Measurements from ENCODE around the gene PSTPIP1. TPM values are rescaled to one million over a fixed set of nuclear protein-coding genes. Genes with fewer than 3 reads are reported as not detected.
"Not testable (repeated sequence)": the region's sequence is repeated elsewhere in the genome, so short reads cannot be mapped to it uniquely, and the experiment has no call there.

The PSTPIP1 gene
- total RNA-seq, 1 donor from 2014 or later: 42.7 TPM

GRCh38 chr15:76964157-76964556, 30.8 kb upstream of the PSTPIP1 start:
- no peak for TF ChIP-seq CTCF (IDR thresholded peaks at IDR 0.05)
- H3K27me3 Mint-ChIP-seq: peaks cover 4% of the 10 kb centered on the region
- no peak overlapping the region for H3K4me3 Mint-ChIP-seq
- intact Hi-C loops (cut with micrococcal nuclease): no loop called here
- H3K4me1 Mint-ChIP-seq: peaks cover 9% of the 10 kb centered on the region
- no peaks in the 10 kb centered on the region for H3K36me3 Mint-ChIP-seq (ENCODE audit: low read depth)
- POLR2A ChIA-PET: interaction anchor here (0.7 kb wide), 2 partner anchors 19 to 23 kb away, joined by 3 read pairs; no protein-coding TSS in a partner anchor
- DNase-seq (no peak), ATAC-seq (ENCODE audit: low read depth) (no peak)
- H3K27ac Mint-ChIP-seq: no peak overlapping the region
- no peaks in the 10 kb centered on the region for H3K9me3 Mint-ChIP-seq
- CTCF ChIA-PET: no interaction called here

GRCh38 chr15:76966051-76966450, 28.9 kb upstream of the PSTPIP1 start:
- H3K4me3 Mint-ChIP-seq; H3K27ac Mint-ChIP-seq; H3K4me1 Mint-ChIP-seq; ATAC-seq (ENCODE audit: low read depth); DNase-seq; H3K27me3 Mint-ChIP-seq; H3K36me3 Mint-ChIP-seq (ENCODE audit: low read depth); H3K9me3 Mint-ChIP-seq; intact Hi-C loops (cut with micrococcal nuclease); CTCF ChIA-PET: not testable (repeated sequence)
- POLR2A ChIA-PET: interaction anchor here (0.6 kb wide), 1 partner anchor 32 kb away, joined by 3 read pairs; no protein-coding TSS in a partner anchor

GRCh38 chr15:76967067-76967466, 27.9 kb upstream of the PSTPIP1 start:
- no peak overlapping the region for H3K27ac Mint-ChIP-seq
- ChIA-PET POLR2A (no interaction called here), CTCF (no interaction called here)
- no peaks in the 10 kb centered on the region for H3K9me3 Mint-ChIP-seq
- peaks cover 4% of the 10 kb centered on the region for H3K27me3 Mint-ChIP-seq
- H3K4me3 Mint-ChIP-seq: no peak overlapping the region
- peaks cover 7% of the 10 kb centered on the region for H3K4me1 Mint-ChIP-seq
- TF ChIP-seq CTCF (IDR thresholded peaks at IDR 0.05): no peak
- no peak for DNase-seq
- intact Hi-C loops (cut with micrococcal nuclease): no loop called here
- ATAC-seq (ENCODE audit: low read depth): no peak
- H3K36me3 Mint-ChIP-seq (ENCODE audit: low read depth): no peaks in the 10 kb centered on the region

- TF ChIP-seq CTCF (IDR thresholded peaks at IDR 0.05): no peak
- Mint-ChIP-seq H3K36me3 (ENCODE audit: low read depth) (no peaks in the 10 kb centered on the region), H3K4me1 (no peaks in the 10 kb centered on the region), H3K4me3 (no peak overlapping the region), H3K9me3 (no peaks in the 10 kb centered on the region), H3K27ac (no peak overlapping the region), H3K27me3 (peaks cover 4% of the 10 kb centered on the region)
- ChIA-PET CTCF (no interaction called here), POLR2A (no interaction called here)
- intact Hi-C loops (cut with micrococcal nuclease): no loop called here
- DNase-seq (no peak), ATAC-seq (ENCODE audit: low read depth) (no peak)
These were observed 26.6 kb upstream of the PSTPIP1 start for GRCh38 chr15:76968306-76968705.

GRCh38 chr15:76972389-76973361, 22.3 kb upstream of the PSTPIP1 start:
- H3K27me3 Mint-ChIP-seq: no peaks in the 10 kb centered on the region
- H3K36me3 Mint-ChIP-seq (ENCODE audit: low read depth): no peaks in the 10 kb centered on the region
- intact Hi-C loops (cut with micrococcal nuclease): loop anchor here (1.0 to 2.0 kb wide), 2 partner anchors 59 to 570 kb away; no protein-coding TSS in a partner anchor
- DNase-seq (no peak), ATAC-seq (ENCODE audit: low read depth) (no peak)
- CTCF ChIA-PET: interaction anchor here (0.9 to 4.1 kb wide), 12 partner anchors 14 to 571 kb away, joined by 3 to 41 read pairs (median 5); partner anchors contain the start of gene PSTPIP1
- no peak for TF ChIP-seq CTCF (IDR thresholded peaks at IDR 0.05)
- H3K27ac Mint-ChIP-seq: no peak overlapping the region
- H3K9me3 Mint-ChIP-seq: no peaks in the 10 kb centered on the region
- POLR2A ChIA-PET: interaction anchor here (0.8 to 1.0 kb wide), 2 partner anchors 23 to 59 kb away, joined by 3 read pairs; partner anchors contain the start of gene PSTPIP1
- H3K4me1 Mint-ChIP-seq: peaks cover 6% of the 10 kb centered on the region
- no peak overlapping the region for H3K4me3 Mint-ChIP-seq
